ENCODE measurements around the gene SMCO4.

DNA sequence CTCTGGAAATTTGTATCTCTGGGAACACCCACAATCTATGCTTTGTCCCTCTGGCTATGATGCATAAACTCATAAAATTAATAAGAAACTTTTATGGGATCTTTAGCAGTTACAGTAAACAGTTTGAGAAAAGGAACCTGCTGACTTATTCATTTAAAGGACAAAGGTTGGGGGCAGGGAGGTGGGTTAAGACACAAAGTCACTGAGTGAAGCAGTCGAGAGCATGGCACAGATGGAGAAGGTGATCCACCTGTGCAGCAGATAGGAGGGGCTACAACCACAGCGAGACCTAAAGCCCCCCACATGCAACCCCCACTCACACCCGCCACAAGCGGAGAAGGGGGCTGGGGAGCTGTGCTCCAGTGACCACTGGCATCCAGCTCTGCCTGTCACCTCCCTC is 45.0 kb downstream of the SMCO4 start:
- no peak for TF ChIP-seq POLR2A (IDR thresholded peaks at IDR 0.05; ENCODE audit: low read length)
- no peak for TF ChIP-seq GATA1 (IDR thresholded peaks at IDR 0.05; ENCODE audit: low read depth, low read length)

Measured in erythroblast (primary cell).